Non-pigmented ciliary epithelial cell (primary cell): Measurements from ENCODE around the gene RHOD.
A peak's percentile ranks its signal among the peaks of the same experiment; 100 is the strongest.

Source experiments
- DNase-seq: peaks from one replicate; pipeline ENCODE4 v3.0.0-alpha.2; 2010; ENCODE audit warnings: low read depth

The RHOD gene

GRCh38 chr11:67032830-67033551, 23.7 kb upstream of the RHOD start:
- DNase-seq = peak; percentile 72

- DNase-seq = peak; percentile 93
Measured at GRCh38 chr11:67033661-67034166, 22.9 kb upstream of the RHOD start.

GRCh38 chr11:67034350-67034749, 22.3 kb upstream of the RHOD start:
- DNase-seq = no peak

DNA sequence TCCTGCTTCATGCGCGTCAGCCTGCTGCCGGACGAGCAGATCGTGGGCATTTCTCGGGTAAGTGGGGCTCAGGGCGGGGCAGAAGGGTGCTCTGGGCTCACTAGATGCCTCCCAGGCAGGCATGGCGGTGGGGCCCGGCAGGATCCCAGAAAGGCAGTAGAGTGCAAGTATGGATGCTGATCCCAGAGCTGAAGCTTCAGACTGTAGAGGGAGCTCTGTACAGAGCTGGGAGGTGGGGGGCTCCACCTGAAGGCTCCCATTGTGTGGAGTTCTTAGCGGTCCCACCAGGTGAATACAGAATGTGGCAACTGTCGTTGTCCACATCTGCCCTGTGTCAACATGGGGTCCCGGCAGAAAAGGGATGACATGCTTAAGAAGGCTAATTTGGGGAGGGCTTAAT, 16.5 kb upstream of the RHOD start:
- no peak for DNase-seq

DNA sequence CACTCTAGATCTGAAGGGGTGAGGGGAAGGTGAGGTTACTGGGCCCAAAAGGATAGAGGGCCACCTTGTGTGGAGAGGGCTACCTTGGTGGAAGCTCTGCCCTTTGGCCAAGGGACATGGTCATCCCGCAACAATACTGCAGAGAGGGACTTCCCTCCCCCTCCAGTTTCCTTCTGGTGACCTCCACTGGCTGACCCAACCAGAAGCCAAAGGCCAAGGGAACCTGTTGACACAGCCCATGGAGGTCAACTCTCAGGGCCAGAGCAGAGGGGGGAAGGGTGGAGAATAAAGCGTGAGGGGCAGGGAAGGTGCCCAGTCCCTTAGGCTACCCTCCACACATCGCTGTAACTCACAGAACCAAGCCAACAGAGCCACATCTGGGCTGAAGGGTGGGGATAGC, 15.0 kb upstream of the RHOD start:
- no peak for DNase-seq

GRCh38 chr11:67043572-67044349, 12.9 kb upstream of the RHOD start:
- DNase-seq = no peak

GRCh38 chr11:67044496-67044895, 12.2 kb upstream of the RHOD start:
- DNase-seq = no peak

GRCh38 chr11:67045314-67045713, 11.3 kb upstream of the RHOD start:
- peak; percentile 76 for DNase-seq

- no peak for DNase-seq
Measured at GRCh38 chr11:67048515-67049130, 8.0 kb upstream of the RHOD start.

- no peak for DNase-seq
Measured at GRCh38 chr11:67050139-67050538, 6.5 kb upstream of the RHOD start.

DNA sequence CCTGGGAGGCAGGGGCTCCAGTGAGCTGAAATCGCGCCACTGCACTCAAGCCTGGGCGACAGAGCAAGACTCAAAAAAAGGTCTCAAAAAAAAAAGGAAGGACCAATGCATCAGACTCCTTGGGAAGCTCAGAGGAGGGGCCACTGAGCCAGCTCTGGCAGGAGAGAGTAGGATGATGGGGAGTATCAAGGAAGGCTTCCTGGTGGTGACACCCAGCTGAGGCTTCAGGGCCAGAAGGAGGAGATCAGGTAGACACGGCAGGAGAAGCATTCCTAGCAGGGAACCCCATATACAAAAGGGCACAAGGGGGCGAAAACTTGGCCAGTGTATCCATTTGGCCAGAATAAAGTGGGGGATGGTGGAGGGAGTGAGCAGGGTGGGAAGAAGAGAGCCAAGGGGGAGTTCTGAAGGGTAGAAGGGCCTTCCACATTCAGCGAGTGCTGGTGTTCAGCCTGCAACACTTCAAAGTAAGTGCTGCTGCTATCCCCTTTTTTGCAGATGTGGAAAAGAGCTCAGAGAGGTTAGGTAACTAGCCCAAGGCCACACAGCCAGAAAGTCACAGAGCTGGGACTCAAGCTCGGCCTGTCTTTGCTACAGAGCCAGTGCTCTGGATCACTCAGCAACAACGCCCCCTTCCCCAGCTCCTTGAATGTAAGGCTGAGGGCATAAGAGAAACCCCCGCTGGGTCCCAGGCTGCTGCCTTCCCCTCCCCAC, 5.3 kb upstream of the RHOD start:
- no peak for DNase-seq

GRCh38 chr11:67051945-67052488, 4.6 kb upstream of the RHOD start:
- no peak for DNase-seq

GRCh38 chr11:67052891-67053290, 3.8 kb upstream of the RHOD start:
- DNase-seq = no peak

GRCh38 chr11:67053896-67054329, 2.7 kb upstream of the RHOD start:
- DNase-seq = no peak

- DNase-seq = peak; percentile 70
Measured at GRCh38 chr11:67054346-67054835, 2.3 kb upstream of the RHOD start.

- DNase-seq = peak; percentile 53
Measured at GRCh38 chr11:67054836-67055523, 1.7 kb upstream of the RHOD start.

GRCh38 chr11:67055812-67056211, 835 bp upstream of the RHOD start:
- DNase-seq = no peak

- DNase-seq = no peak
Measured at GRCh38 chr11:67057205-67057672, 592 bp downstream of the RHOD start.

DNA sequence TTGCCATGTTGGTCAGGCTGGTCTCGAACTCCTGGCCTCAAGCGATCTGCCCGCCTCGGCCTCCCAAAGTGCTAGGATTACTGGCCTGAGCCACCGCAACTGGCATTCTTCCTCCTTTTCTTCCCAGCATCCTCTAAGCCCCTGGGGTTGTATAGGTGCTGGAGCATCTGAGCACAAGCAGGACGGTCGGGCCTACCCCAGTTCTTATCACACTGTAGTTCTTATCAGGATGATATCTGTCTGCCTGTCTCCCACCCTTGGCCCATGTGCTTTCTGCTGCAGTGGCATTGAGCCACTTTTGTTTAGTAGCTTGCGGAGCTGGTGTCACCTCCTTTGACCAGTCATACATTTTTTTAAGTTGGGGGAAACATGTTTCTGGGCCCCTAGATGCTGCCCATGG, 1.9 kb downstream of the RHOD start:
- DNase-seq = no peak

- no peak for DNase-seq
Measured at GRCh38 chr11:67059671-67060070, 3.0 kb downstream of the RHOD start.

DNA sequence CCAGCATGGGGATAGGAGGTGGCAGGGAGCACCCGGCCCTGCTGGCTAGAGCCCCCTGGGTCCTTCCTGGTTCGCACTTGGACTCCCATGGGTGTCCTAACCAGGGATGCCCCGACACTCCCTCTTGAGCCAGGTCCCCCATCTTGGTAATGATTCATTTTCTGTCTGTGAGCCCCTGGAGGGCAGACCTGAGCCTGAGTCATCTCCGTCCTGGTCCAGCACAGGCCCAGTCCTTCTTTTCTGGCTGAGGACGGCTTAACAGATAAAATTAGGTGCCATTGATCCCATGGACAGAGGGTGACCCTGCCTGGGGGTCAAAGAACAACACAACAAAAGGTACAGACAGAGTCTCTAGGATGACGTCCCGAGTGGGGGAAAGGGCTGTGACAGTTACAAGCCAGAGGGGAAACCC, 3.5 kb downstream of the RHOD start:
- DNase-seq = no peak
